NT2/D1 (cell line): Measurements from ENCODE around the gene PRKN.

Experiments used
- SUZ12 ChIP-seq: IDR thresholded peaks from 2 replicates; pipeline ENCODE4 v1.6.1; 2011; ENCODE audit not compliant: insufficient read length, insufficient read depth; ENCODE audit errors: extremely low read depth
- YY1 ChIP-seq: IDR thresholded peaks from 2 replicates; pipeline ENCODE4 v1.6.1; 2011; ENCODE audit not compliant: insufficient read length, insufficient read depth
- ZNF274 ChIP-seq: IDR thresholded peaks from 2 replicates; pipeline ENCODE4 v1.6.1; 2011; ENCODE audit warnings: mild to moderate bottlenecking, low read depth, low read length

DNA sequence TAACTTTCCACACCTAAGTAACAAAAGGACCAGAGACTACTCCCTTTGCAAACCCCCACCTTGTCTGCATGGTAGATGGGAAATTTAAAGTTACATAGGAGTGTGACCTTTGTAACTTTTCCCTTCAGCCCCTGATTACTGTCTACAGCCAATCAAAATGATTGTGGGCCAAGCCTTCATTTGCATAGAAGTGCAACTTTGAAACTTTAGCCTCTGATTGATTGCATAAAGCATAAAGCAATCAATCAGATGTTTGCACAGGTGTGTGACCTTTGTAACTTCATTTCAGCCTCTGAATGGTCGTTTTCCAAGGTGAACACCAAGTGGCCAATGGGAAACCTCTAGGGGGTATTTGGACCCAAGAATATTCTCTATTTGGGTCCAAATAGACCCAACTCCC is 46.1 kb downstream of the PRKN start:
- TF ChIP-seq SUZ12 = no peak
- no peak for TF ChIP-seq ZNF274
- no peak for TF ChIP-seq YY1
